H1 (cell line): ENCODE measurements around the gene CTNNBL1. TPM values are rescaled to one million over a fixed set of nuclear protein-coding genes. Genes with fewer than 3 reads are reported as not detected.

ENCODE experiments used
- CTCF ChIA-PET: fragments of 300-600 bp; sonication (Branson Sonifier 250); formaldehyde crosslinking; loops from one replicate; lab custom pipeline; 2021; ENCODE audit not compliant: partially characterized antibody; lab: Charles Lee
- POLR2A ChIA-PET: fragments of 300-600 bp; sonication (Branson Sonifier 250); formaldehyde crosslinking; loops from one replicate; lab custom pipeline; 2021; ENCODE audit warnings: inconsistent platforms; ENCODE audit not compliant: partially characterized antibody; lab: Charles Lee
- DNase-seq, 2 experiments: peaks; one replicate each; pipeline versions ENCODE4 v3.0.0 to v3.0.0-alpha.2; 2010 to 2022; ENCODE audit warnings: low spot score in 2 of 2, low read depth in 1 of 2, mixed read lengths in 1 of 2
- FAIRE-seq: peaks from 2 replicates; lab custom pipeline; 2011; peaks lifted over from hg19 to GRCh38; lab: Jason Lieb, UNC
- H2AFZ ChIP-seq: 2 replicates; pipeline ENCODE4 v1.8.1; 2012; ENCODE audit warnings: low read length, inconsistent platforms
- H2AK5ac ChIP-seq: 2 replicates; pipeline ENCODE4 v1.6.1; 2013; ENCODE audit warnings: low read depth, low read length
- H2BK120ac ChIP-seq: replicated peaks from 2 replicates; pipeline ENCODE3; 2013; ENCODE audit warnings: low read depth, low read length, inconsistent platforms
- H2BK12ac ChIP-seq: 2 replicates; pipeline ENCODE4 v1.6.1; 2013; ENCODE audit warnings: low read depth, low read length
- H2BK15ac ChIP-seq: 2 replicates; pipeline ENCODE4 v1.6.1; 2013; ENCODE audit warnings: low read length
- H2BK20ac ChIP-seq: 2 replicates; pipeline ENCODE4 v1.6.1; 2013; ENCODE audit warnings: low read length
- H2BK5ac ChIP-seq: 2 replicates; pipeline ENCODE4 v1.6.1; 2013; ENCODE audit warnings: low read depth, low read length
- H3K14ac ChIP-seq: 2 replicates; pipeline ENCODE4 v1.6.1; 2013; ENCODE audit warnings: inconsistent platforms; ENCODE audit not compliant: insufficient read length
- H3K18ac ChIP-seq: 2 replicates; pipeline ENCODE4 v1.6.1; 2013; ENCODE audit warnings: low read length; ENCODE audit errors: extremely low read depth
- H3K23ac ChIP-seq: 2 replicates; pipeline ENCODE4 v1.6.1; 2013; ENCODE audit warnings: inconsistent platforms; ENCODE audit not compliant: insufficient read length
- H3K23me2 ChIP-seq: 2 replicates; pipeline ENCODE4 v1.6.1; 2013; ENCODE audit warnings: low read depth, low read length
- H3K27ac ChIP-seq: 2 replicates; pipeline ENCODE4 v1.6.1; 2011; ENCODE audit warnings: low read depth, low read length, inconsistent platforms
- H3K27me3 ChIP-seq, 4 experiments: replicated peaks in 1 of 4; 1 replicate in 1 of 4; 2 replicates in 3 of 4; pipeline versions ENCODE4 v1.6.1 to v1.8.1; 2011 to 2013; ENCODE audit warnings: low read length in 3 of 4, mild to moderate bottlenecking in 3 of 4, inconsistent platforms in 2 of 4, mixed read lengths in 2 of 4, moderate library complexity in 1 of 4; ENCODE audit not compliant: control insufficient read depth in 3 of 4, insufficient read depth in 3 of 4; ENCODE audit errors: extremely low read depth in 1 of 4
- H3K36me3 ChIP-seq, 4 experiments: 2 replicates each; pipeline versions ENCODE4 v1.6.1 to v1.8.1; 2011 to 2013; ENCODE audit warnings: mild to moderate bottlenecking in 4 of 4, low read length in 3 of 4, moderate library complexity in 2 of 4, control low read depth in 1 of 4, inconsistent platforms in 1 of 4; ENCODE audit not compliant: insufficient read depth in 4 of 4, control insufficient read depth in 2 of 4
- H3K4ac ChIP-seq: replicated peaks from 2 replicates; pipeline ENCODE3; 2013; ENCODE audit warnings: low read length, low read depth, mixed read lengths, inconsistent platforms; ENCODE audit not compliant: insufficient read length
- H3K4me1 ChIP-seq, 4 experiments: replicated peaks in 1 of 4; 1 replicate in 1 of 4; 2 replicates in 3 of 4; pipeline versions ENCODE4 v1.6.1 to v1.8.1; 2011 to 2013; ENCODE audit warnings: low read length in 3 of 4, inconsistent platforms in 2 of 4, mixed read lengths in 1 of 4; ENCODE audit not compliant: insufficient read depth in 4 of 4, control insufficient read depth in 3 of 4
- H3K4me2 ChIP-seq, 2 experiments: 2 replicates each; pipeline versions ENCODE4 v1.6.1 to v1.8.1; 2011 to 2013; ENCODE audit warnings: low read depth in 2 of 2, low read length in 2 of 2, control low read depth in 1 of 2, inconsistent platforms in 1 of 2, mild to moderate bottlenecking in 1 of 2; ENCODE audit not compliant: insufficient read depth in 1 of 2
- H3K4me3 ChIP-seq, 4 experiments: fragments of 200-600, 300-600 bp in 1 of 4; sonication (generic), shearing (Covaris generic), sonication (Bioruptor Twin) in 1 of 4; 2 replicates each; pipeline versions ENCODE4 v1.5.1 to v1.8.1; 2011 to 2016; ENCODE audit warnings: low read length in 4 of 4, low read depth in 3 of 4, control low read depth in 2 of 4, inconsistent platforms in 2 of 4, mild to moderate bottlenecking in 2 of 4, mixed read lengths in 1 of 4, moderate library complexity in 1 of 4; ENCODE audit not compliant: insufficient read depth in 2 of 4; ENCODE audit errors: extremely low read depth in 1 of 4
- H3K56ac ChIP-seq: replicated peaks from 2 replicates; pipeline ENCODE3; 2013; ENCODE audit warnings: low read depth, mild to moderate bottlenecking, mixed read lengths, low read length, inconsistent platforms; ENCODE audit not compliant: insufficient read length
- H3K79me1 ChIP-seq: 2 replicates; pipeline ENCODE4 v1.6.1; 2013; ENCODE audit warnings: low read depth, low read length, control low read depth
- H3K79me2 ChIP-seq, 2 experiments: 2 replicates each; pipeline versions ENCODE4 v1.6.1 to v1.8.1; 2012 to 2013; ENCODE audit warnings: low read length in 2 of 2, mild to moderate bottlenecking in 2 of 2, inconsistent platforms in 1 of 2; ENCODE audit not compliant: insufficient read depth in 2 of 2, control insufficient read depth in 1 of 2
- H3K9ac ChIP-seq, 4 experiments: replicated peaks in 1 of 4; 1 replicate in 1 of 4; 2 replicates in 3 of 4; pipeline versions ENCODE4 v1.6.1 to v1.8.1; 2011 to 2013; ENCODE audit warnings: low read depth in 3 of 4, low read length in 3 of 4, control low read depth in 2 of 4, mild to moderate bottlenecking in 2 of 4, moderate library complexity in 2 of 4, inconsistent platforms in 1 of 4; ENCODE audit errors: extremely low read depth in 1 of 4
- H3K9me3 ChIP-seq, 2 experiments: 2 replicates each; pipeline versions ENCODE4 v1.6.1 to v1.8.1; 2012 to 2013; ENCODE audit warnings: mild to moderate bottlenecking in 2 of 2, moderate library complexity in 2 of 2, control low read depth in 1 of 2, inconsistent platforms in 1 of 2, low read depth in 1 of 2, low read length in 1 of 2, mixed read lengths in 1 of 2; ENCODE audit not compliant: insufficient read depth in 2 of 2
- H4K20me1 ChIP-seq, 2 experiments: replicated peaks in 1 of 2; 2 replicates each; pipeline versions ENCODE3 to v1.8.1; 2011 to 2013; ENCODE audit warnings: inconsistent platforms in 2 of 2, low read length in 2 of 2, mild to moderate bottlenecking in 1 of 2; ENCODE audit not compliant: insufficient read depth in 2 of 2, control insufficient read depth in 1 of 2
- H4K5ac ChIP-seq: 2 replicates; pipeline ENCODE4 v1.6.1; 2013; ENCODE audit warnings: low read length, low read depth, mixed read lengths, inconsistent platforms; ENCODE audit not compliant: insufficient read length
- H4K8ac ChIP-seq: 2 replicates; pipeline ENCODE4 v1.8.0; 2013; ENCODE audit warnings: mild to moderate bottlenecking, moderate library complexity, low read length, inconsistent platforms; ENCODE audit not compliant: insufficient read depth; ENCODE audit errors: extremely low read depth
- H4K91ac ChIP-seq: replicated peaks from 2 replicates; pipeline ENCODE3; 2013; ENCODE audit warnings: low read length, mixed read lengths, inconsistent platforms; ENCODE audit not compliant: insufficient read length
- BACH1 ChIP-seq: IDR thresholded peaks from 2 replicates; pipeline ENCODE4 v1.6.1; 2012; ENCODE audit warnings: low read length, improper control_type of control experiment
- CHD2 ChIP-seq: IDR thresholded peaks from 2 replicates; pipeline ENCODE4 v1.6.1; 2012; ENCODE audit warnings: low read length, improper control_type of control experiment
- CTBP2 ChIP-seq: IDR thresholded peaks from 2 replicates; pipeline ENCODE4 v1.7.0; 2011; ENCODE audit warnings: borderline replicate concordance, mild to moderate bottlenecking, moderate library complexity, mixed read lengths, low read length; ENCODE audit not compliant: insufficient read depth, insufficient read length
- EZH2 ChIP-seq: fragments of 200-600 bp; sonication (generic); IDR thresholded peaks from 2 replicates; pipeline ENCODE4 v1.7.1; 2012; ENCODE audit warnings: low read depth, mild to moderate bottlenecking, moderate library complexity, low read length, inconsistent platforms; ENCODE audit not compliant: severe bottlenecking
- GABPA ChIP-seq: IDR thresholded peaks from 2 replicates; pipeline ENCODE4 v1.6.1; 2011; ENCODE audit warnings: mild to moderate bottlenecking, low read length, moderate library complexity, borderline replicate concordance; ENCODE audit not compliant: insufficient read depth
- HDAC2 ChIP-seq, 2 experiments: fragments of 300-600 bp in 1 of 2; sonication (generic) in 1 of 2; IDR thresholded peaks; 2 replicates each; pipeline ENCODE4 v1.6.1; 2011 to 2012; ENCODE audit warnings: low read depth in 2 of 2, low read length in 2 of 2, mild to moderate bottlenecking in 2 of 2, moderate library complexity in 2 of 2, borderline replicate concordance in 1 of 2, inconsistent platforms in 1 of 2
- KDM4A ChIP-seq: IDR thresholded peaks from one replicate; pipeline ENCODE4 v1.7.1; 2012; ENCODE audit warnings: low read depth, mild to moderate bottlenecking, moderate library complexity, low read length, inconsistent platforms; ENCODE audit not compliant: severe bottlenecking
- POLR2AphosphoS5 ChIP-seq: IDR thresholded peaks from 2 replicates; pipeline ENCODE4 v1.6.1; 2011; ENCODE audit warnings: low read depth, low read length
- RXRA ChIP-seq: IDR thresholded peaks from 2 replicates; pipeline ENCODE4 v1.6.1; 2011; ENCODE audit warnings: low read depth, mild to moderate bottlenecking, low read length, moderate library complexity; ENCODE audit not compliant: insufficient read depth
- SIX5 ChIP-seq: IDR thresholded peaks from 2 replicates; pipeline ENCODE4 v1.6.1; 2011; ENCODE audit warnings: mild to moderate bottlenecking, low read depth, low read length
- SP4 ChIP-seq: IDR thresholded peaks from 2 replicates; pipeline ENCODE4 v1.6.1; 2012; ENCODE audit warnings: low read length, inconsistent platforms
- WGBS, 2 experiments: shearing (Covaris generic) in 1 of 2; methylation state at CpG; one replicate each; pipeline versions ENCODE4 v1.1.6 to v1.1.7; 2013 to 2015; ENCODE audit warnings: low lambda C conversion rate in 2 of 2, mixed read lengths in 2 of 2, inconsistent platforms in 1 of 2, low coverage in 1 of 2, missing lambda C conversion rate in 1 of 2; ENCODE audit not compliant: insufficient replicate concordance in 2 of 2, insufficient coverage in 1 of 2, insufficient read length in 1 of 2; ENCODE audit errors: extremely low coverage in 1 of 2, missing lambda C conversion rate in 1 of 2; 5-methylcytosine and 5-hydroxymethylcytosine counted together
- polyA plus RNA-seq, 7 experiments: library from polyadenylated mRNA; depleted of rRNA in 3 of 7; stranded (reverse) in 5 of 7; unstranded in 2 of 7; fragments of >200 nt in 5 of 7; fragments of 200-250 nt in 2 of 7; gene quantifications; 1 replicate in 5 of 7; 2 replicates in 1 of 7; 4 replicates in 1 of 7; pipeline versions ENCODE4 v1.2.1 to v1.2.3, GENCODE V29; 2011 to 2013; ENCODE audit warnings: missing spikeins in 2 of 7, mixed read lengths in 2 of 7
- total RNA-seq: library from RNA; stranded (reverse); fragmentation: NEBNext Ultra II Directional; extraction: Animal tissue kit (Norgen Biotek cat#: 25700); gene quantifications from 2 replicates; pipeline ENCODE4 v1.2.1, GENCODE V29; 2021

CTNNBL1 gene
- total and polyA plus RNA-seq, 2 of the 8 experiments (the other 6 are each of a cell fraction or from before 2014, with no cell fraction given) = 19.6 to 81.6 TPM

DNA sequence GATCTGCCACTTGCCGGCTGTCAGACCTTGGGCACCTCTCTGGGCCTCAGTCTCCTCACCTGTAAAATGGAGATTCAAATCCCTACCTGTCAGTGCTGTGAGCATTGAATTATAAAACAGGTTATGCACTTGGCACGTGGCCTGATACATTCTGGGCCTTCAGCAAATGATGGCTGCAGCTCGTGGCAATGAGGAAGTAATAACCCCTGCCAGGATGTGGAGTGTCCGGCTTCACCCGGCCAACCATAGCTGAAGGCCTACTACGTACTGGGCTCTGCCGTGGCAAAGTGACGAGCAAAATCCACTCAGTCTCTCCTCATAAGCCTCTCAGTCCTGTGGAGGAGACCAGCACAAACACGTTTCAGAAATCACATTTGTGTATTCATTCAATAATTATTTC is 198.2 kb downstream of the CTNNBL1 start:
- no peaks in the 10 kb centered on the region for H3K9me3 ChIP-seq
- no peak overlapping the region for H2BK12ac ChIP-seq
- no peak overlapping the region for H4K8ac ChIP-seq
- H3K4ac ChIP-seq = no peak overlapping the region
- no peak overlapping the region for H2AK5ac ChIP-seq
- no peak overlapping the region for H3K18ac ChIP-seq
- FAIRE-seq (no peak), DNase-seq (no peak)
- TF ChIP-seq BACH1 (no peak), GABPA (no peak), POLR2AphosphoS5 (no peak), SP4 (no peak), RXRA (no peak), CHD2 (no peak), SIX5 (no peak), HDAC2 (IDR thresholded peaks at IDR 0.05; ENCODE audit: borderline replicate concordance in 1 of 2, low read depth in 2 of 2, low read length in 2 of 2) (no peak), CTBP2 (no peak), KDM4A (no peak), EZH2 (no peak)
- no peak overlapping the region for H3K9ac ChIP-seq
- H3K27me3 ChIP-seq = no peaks in the 10 kb centered on the region
- WGBS, 2 experiments = 84% methylated on average over 9 of the region's 9 CpGs; no CpG with 5 or more reads in 1 of the 2 experiments
- H2BK5ac ChIP-seq = no peak overlapping the region
- no peak overlapping the region for H3K4me2 ChIP-seq
- no peaks in the 10 kb centered on the region for H4K20me1 ChIP-seq
- H2AFZ ChIP-seq = no peak overlapping the region
- H4K5ac ChIP-seq = no peak overlapping the region
- no peaks in the 10 kb centered on the region for H3K79me2 ChIP-seq
- H2BK15ac ChIP-seq = no peak overlapping the region
- H3K36me3 ChIP-seq = no peaks in the 10 kb centered on the region
- no peak overlapping the region for H2BK20ac ChIP-seq
- no peak overlapping the region for H3K23ac ChIP-seq
- H4K91ac ChIP-seq = no peak overlapping the region
- H3K4me3 ChIP-seq = no peak overlapping the region
- H3K23me2 ChIP-seq = peaks cover 2% of the 10 kb centered on the region; the same call in 1 of the 2 replicates
- H3K79me1 ChIP-seq = no peaks in the 10 kb centered on the region
- H3K14ac ChIP-seq = no peak overlapping the region
- POLR2A ChIA-PET = no interaction called here
- no peak overlapping the region for H3K27ac ChIP-seq
- no peak overlapping the region for H2BK120ac ChIP-seq
- no peaks in the 10 kb centered on the region; a peak in 1 of 7 replicates for H3K4me1 ChIP-seq
- CTCF ChIA-PET = interaction anchor here (0.6 to 3.2 kb wide), 11 partner anchors 9 to 327 kb away, joined by 3 to 13 read pairs (median 5); no protein-coding TSS in a partner anchor
- H3K56ac ChIP-seq = no peak overlapping the region
